CD4-positive, alpha-beta T cell (primary cell): Measurements from ENCODE around the gene MRPL47. TPM values are rescaled to one million over a fixed set of nuclear protein-coding genes. Genes with fewer than 3 reads are reported as not detected.

ENCODE experiments used
- ATAC-seq: fragments of 200-7000 bp; cut with Tn5 transposase; one replicate; pipeline ENCODE4 v1.10.0; 2022; ENCODE audit warnings: mild to moderate bottlenecking; ENCODE audit not compliant: poor library complexity
- CTCF ChIA-PET: fragments of 350-600 bp; sonication (Branson Sonifier 250); formaldehyde crosslinking; loops from one replicate; lab custom pipeline; 2021; ENCODE audit warnings: antibody characterized with exemption, inconsistent platforms; lab: Charles Lee
- POLR2A ChIA-PET: fragments of 350-600 bp; sonication (Branson Sonifier 250); formaldehyde crosslinking; loops from one replicate; lab custom pipeline; 2021; ENCODE audit warnings: antibody characterized with exemption, inconsistent platforms; lab: Charles Lee
- DNase-seq, 14 experiments: peaks; one replicate each; pipeline ENCODE4 v3.0.0-alpha.2; 2013 to 2020; ENCODE audit warnings: mixed read lengths in 2 of 14
- H3K27ac ChIP-seq, 2 donors: one replicate each; pipeline versions ENCODE4 v1.5.1 to v1.7.0; 2013; ENCODE audit warnings: low read length in 2 of 2, low read depth in 1 of 2, mild to moderate bottlenecking in 1 of 2
- H3K27me3 ChIP-seq, 2 experiments: 1 replicate in 1 of 2; 2 replicates in 1 of 2; pipeline versions ENCODE4 v1.6.1 to v1.7.0; 2013; ENCODE audit warnings: low read length in 2 of 2, control low read depth in 1 of 2, mild to moderate bottlenecking in 1 of 2, moderate library complexity in 1 of 2; ENCODE audit not compliant: insufficient read depth in 2 of 2, control insufficient read depth in 1 of 2
- H3K36me3 ChIP-seq: one replicate; pipeline ENCODE4 v1.6.1; 2013; ENCODE audit warnings: low read length, control low read depth; ENCODE audit not compliant: insufficient read depth
- H3K4me1 ChIP-seq: one replicate; pipeline ENCODE4 v1.6.1; 2013; ENCODE audit warnings: low read length, control low read depth; ENCODE audit not compliant: insufficient read depth
- H3K4me3 ChIP-seq: one replicate; pipeline ENCODE4 v1.5.1; 2013; ENCODE audit warnings: mild to moderate bottlenecking, low read length, moderate library complexity
- H3K9me3 ChIP-seq, 2 experiments: 1 replicate in 1 of 2; 2 replicates in 1 of 2; pipeline versions ENCODE4 v1.6.1 to v1.7.0; 2013; ENCODE audit warnings: low read length in 2 of 2, mild to moderate bottlenecking in 2 of 2, control low read depth in 1 of 2, moderate library complexity in 1 of 2; ENCODE audit not compliant: control insufficient read depth in 1 of 2, insufficient read depth in 1 of 2
- H3K27ac Mint-ChIP-seq: one replicate; pipeline ENCODE4 v1.8.0; 2020; ENCODE audit warnings: mixed read lengths
- H3K27me3 Mint-ChIP-seq: one replicate; pipeline ENCODE4 v1.8.0; 2021; ENCODE audit warnings: mixed read lengths
- H3K36me3 Mint-ChIP-seq: one replicate; pipeline ENCODE4 v1.8.0; 2021; ENCODE audit warnings: low read depth, mixed read lengths
- H3K4me1 Mint-ChIP-seq: one replicate; pipeline ENCODE4 v1.8.0; 2021; ENCODE audit warnings: low read depth, mixed read lengths
- H3K4me3 Mint-ChIP-seq: one replicate; pipeline ENCODE4 v1.8.0; 2020; ENCODE audit warnings: mild to moderate bottlenecking, mixed read lengths
- H3K9me3 Mint-ChIP-seq: one replicate; pipeline ENCODE4 v1.8.0; 2020; ENCODE audit warnings: mixed read lengths
- intact Hi-C, 2 experiments: fragments of 100-400 bp; cut with DNase I in 1 of 2; cut with micrococcal nuclease in 1 of 2; formaldehyde crosslinking; loops; one replicate each; pipeline versions ENCODE4 v1.15.1 to v1.9.0; 2023 to 2025; cut with DNase I, micrococcal nuclease
- total RNA-seq, 174 experiments: library from RNA in 2 of 174; stranded (reverse) in 2 of 174; gene quantifications; one replicate each; pipeline ENCODE4 v1.2.3 and lab custom pipeline; 2021 to 2026
- TF ChIP-seq, protein P1 (sequence below): fragments of 200-600 bp; IDR thresholded peaks from one replicate; pipeline ENCODE4 v1.8.0; 2022; ENCODE audit warnings: antibody characterized with exemption, mild to moderate bottlenecking

Gene MRPL47
- total RNA-seq, 2 experiments from 2014 or later, result 24.8 to 28.6 TPM

DNA sequence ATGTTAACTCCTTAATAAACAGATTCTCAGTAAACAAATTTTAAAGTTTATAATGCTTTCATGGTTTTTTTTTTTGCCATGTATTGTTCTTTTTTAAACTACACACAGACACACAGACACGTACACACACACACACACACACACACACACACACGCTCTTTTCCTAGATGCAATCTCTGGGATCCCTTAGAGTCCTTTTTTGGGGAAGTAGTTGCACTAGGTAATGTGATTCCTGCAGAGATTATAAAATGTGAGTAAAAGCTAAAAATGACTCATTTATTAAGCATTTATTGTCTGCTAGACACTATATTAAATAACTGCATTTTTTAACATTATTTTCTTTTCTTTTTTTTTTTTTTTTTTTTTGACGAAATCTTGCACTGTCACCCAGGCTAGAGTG is 20.0 kb upstream of the MRPL47 start:
- Histone ChIP-seq H3K27ac (no peak overlapping the region), H3K36me3 (peaks cover 48% of the 10 kb centered on the region), H3K27me3 (no peaks in the 10 kb centered on the region), H3K9me3 (no peaks in the 10 kb centered on the region), H3K4me3 (no peak overlapping the region), H3K4me1 (no peaks in the 10 kb centered on the region)
- no peak for ATAC-seq
- intact Hi-C loops, result no loop called here
- no peaks in the 10 kb centered on the region for H3K4me1 Mint-ChIP-seq
- CTCF ChIA-PET, result no interaction called here
- DNase-seq, result no peak
- TF ChIP-seq, protein P1, sequence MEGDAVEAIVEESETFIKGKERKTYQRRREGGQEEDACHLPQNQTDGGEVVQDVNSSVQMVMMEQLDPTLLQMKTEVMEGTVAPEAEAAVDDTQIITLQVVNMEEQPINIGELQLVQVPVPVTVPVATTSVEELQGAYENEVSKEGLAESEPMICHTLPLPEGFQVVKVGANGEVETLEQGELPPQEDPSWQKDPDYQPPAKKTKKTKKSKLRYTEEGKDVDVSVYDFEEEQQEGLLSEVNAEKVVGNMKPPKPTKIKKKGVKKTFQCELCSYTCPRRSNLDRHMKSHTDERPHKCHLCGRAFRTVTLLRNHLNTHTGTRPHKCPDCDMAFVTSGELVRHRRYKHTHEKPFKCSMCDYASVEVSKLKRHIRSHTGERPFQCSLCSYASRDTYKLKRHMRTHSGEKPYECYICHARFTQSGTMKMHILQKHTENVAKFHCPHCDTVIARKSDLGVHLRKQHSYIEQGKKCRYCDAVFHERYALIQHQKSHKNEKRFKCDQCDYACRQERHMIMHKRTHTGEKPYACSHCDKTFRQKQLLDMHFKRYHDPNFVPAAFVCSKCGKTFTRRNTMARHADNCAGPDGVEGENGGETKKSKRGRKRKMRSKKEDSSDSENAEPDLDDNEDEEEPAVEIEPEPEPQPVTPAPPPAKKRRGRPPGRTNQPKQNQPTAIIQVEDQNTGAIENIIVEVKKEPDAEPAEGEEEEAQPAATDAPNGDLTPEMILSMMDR, result no peak
- H3K27me3 Mint-ChIP-seq, result no peaks in the 10 kb centered on the region
- peaks cover 64% of the 10 kb centered on the region for H3K36me3 Mint-ChIP-seq
- no peaks in the 10 kb centered on the region for H3K9me3 Mint-ChIP-seq
- no peak overlapping the region for H3K4me3 Mint-ChIP-seq
- POLR2A ChIA-PET, result no interaction called here
- H3K27ac Mint-ChIP-seq, result no peak overlapping the region

DNA sequence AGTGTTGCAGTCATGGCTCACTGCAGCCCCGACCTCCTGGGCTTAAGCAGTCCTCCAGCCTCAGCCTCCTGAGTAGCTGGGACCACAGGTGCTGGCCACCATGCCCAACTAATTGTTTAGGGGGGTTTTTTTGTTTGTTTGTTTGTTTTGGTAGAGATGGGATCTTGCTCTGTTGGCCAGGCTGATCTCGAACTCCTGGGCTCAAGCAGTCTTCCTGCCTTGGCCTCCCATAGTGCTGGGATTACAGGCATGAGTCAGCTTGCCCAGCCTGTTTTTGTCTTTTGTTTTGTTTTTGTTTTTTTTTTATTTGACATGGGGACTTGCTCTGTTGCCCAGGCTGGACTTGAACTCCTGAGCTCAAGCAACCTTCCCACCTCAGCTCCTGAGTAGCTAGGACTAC is 17.6 kb upstream of the MRPL47 start:
- DNase-seq, result no peak
- H3K9me3 Mint-ChIP-seq, result no peaks in the 10 kb centered on the region
- TF ChIP-seq, protein P1, result no peak
- no peaks in the 10 kb centered on the region for H3K4me1 Mint-ChIP-seq
- no peak for ATAC-seq
- H3K36me3 Mint-ChIP-seq, result peaks cover 85% of the 10 kb centered on the region
- Histone ChIP-seq H3K36me3 (peaks cover 55% of the 10 kb centered on the region), H3K27ac (no peak overlapping the region), H3K9me3 (no peaks in the 10 kb centered on the region), H3K4me1 (no peaks in the 10 kb centered on the region), H3K4me3 (no peak overlapping the region), H3K27me3 (no peaks in the 10 kb centered on the region)
- H3K4me3 Mint-ChIP-seq, result no peak overlapping the region
- ChIA-PET CTCF (no interaction called here), POLR2A (no interaction called here)
- intact Hi-C loops, result no loop called here
- no peaks in the 10 kb centered on the region for H3K27me3 Mint-ChIP-seq
- H3K27ac Mint-ChIP-seq, result no peak overlapping the region

DNA sequence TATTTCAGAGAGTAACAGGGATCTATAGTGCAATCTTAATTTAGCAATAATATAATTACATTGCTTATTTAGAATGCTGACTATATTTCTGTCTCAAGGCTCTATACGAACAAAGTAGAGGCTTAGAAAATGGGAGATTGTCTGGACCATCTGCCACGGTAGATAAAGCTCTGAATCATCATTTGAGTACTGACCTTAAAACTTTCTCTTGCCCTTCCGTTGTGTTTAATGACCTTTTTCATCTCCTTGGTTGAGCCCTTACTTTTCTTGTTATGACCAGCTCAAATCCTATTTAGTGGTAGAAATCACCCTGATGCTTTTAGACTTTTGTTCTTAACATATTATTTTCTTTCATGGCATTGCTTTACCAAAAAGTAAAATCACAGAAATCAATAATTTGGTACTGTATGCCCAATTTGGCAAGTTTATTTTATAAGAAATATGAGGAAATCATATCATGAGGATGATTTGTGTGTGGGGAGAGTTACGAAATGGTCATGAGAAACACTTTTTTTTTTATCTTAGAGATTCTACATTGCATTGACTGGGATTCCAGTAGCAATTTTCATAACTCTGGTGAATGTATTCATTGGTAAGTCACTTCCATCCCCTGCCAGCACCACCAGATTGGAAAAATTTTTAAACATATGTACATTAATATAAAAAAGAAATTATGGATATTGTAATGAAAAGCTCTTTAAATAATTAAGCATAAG is 11.2 kb upstream of the MRPL47 start:
- Mint-ChIP-seq H3K36me3 (peaks cover 50% of the 10 kb centered on the region), H3K27me3 (no peaks in the 10 kb centered on the region), H3K27ac (no peak overlapping the region), H3K4me3 (no peak overlapping the region), H3K4me1 (peaks cover 7% of the 10 kb centered on the region), H3K9me3 (no peaks in the 10 kb centered on the region)
- no peak overlapping the region for H3K4me3 ChIP-seq
- no peaks in the 10 kb centered on the region for H3K27me3 ChIP-seq
- no peaks in the 10 kb centered on the region for H3K4me1 ChIP-seq
- no peaks in the 10 kb centered on the region for H3K9me3 ChIP-seq
- TF ChIP-seq, protein P1, result no peak
- ATAC-seq, result no peak
- POLR2A ChIA-PET, result interaction anchor here (1.2 kb wide), 1 partner anchor 11 kb away, joined by 3 read pairs; the partner anchor contains the start of genes MRPL47 and NDUFB5
- CTCF ChIA-PET, result interaction anchor here (1.0 kb wide), 1 partner anchor 1296 kb away, joined by 3 read pairs; the partner anchor contains the start of gene FXR1
- intact Hi-C loops, result no loop called here
- no peak for DNase-seq
- H3K27ac ChIP-seq, result no peak overlapping the region
- peaks cover 18% of the 10 kb centered on the region for H3K36me3 ChIP-seq
